Medulla oblongata (tissue), 1 donor: ENCODE measurements around the gene CFAP61.

Experiments
- DNase-seq: peaks from one replicate; pipeline ENCODE4 v3.0.0-alpha.2; 2015; ENCODE audit errors: extremely low spot score

Gene CFAP61

GRCh38 chr20:20031790-20032189 lies 20.5 kb upstream of the CFAP61 start:
- DNase-seq: no peak

- DNase-seq: no peak
Measured at GRCh38 chr20:20034486-20034885, 17.8 kb upstream of the CFAP61 start.

- no peak for DNase-seq
Measured at GRCh38 chr20:20036756-20037155, 15.6 kb upstream of the CFAP61 start.

- no peak for DNase-seq
Measured at GRCh38 chr20:20037960-20038359, 14.4 kb upstream of the CFAP61 start.

- no peak for DNase-seq
Measured at GRCh38 chr20:20038586-20038985, 13.7 kb upstream of the CFAP61 start.

- no peak for DNase-seq
Measured at GRCh38 chr20:20039752-20040387, 12.5 kb upstream of the CFAP61 start.

GRCh38 chr20:20051767-20052073 lies 612 bp upstream of the CFAP61 start:
- no peak for DNase-seq

- DNase-seq: no peak
Measured at GRCh38 chr20:20060234-20060998, 8.1 kb downstream of the CFAP61 start.

- DNase-seq: no peak
Measured at GRCh38 chr20:20063941-20064702, 11.8 kb downstream of the CFAP61 start.

DNA sequence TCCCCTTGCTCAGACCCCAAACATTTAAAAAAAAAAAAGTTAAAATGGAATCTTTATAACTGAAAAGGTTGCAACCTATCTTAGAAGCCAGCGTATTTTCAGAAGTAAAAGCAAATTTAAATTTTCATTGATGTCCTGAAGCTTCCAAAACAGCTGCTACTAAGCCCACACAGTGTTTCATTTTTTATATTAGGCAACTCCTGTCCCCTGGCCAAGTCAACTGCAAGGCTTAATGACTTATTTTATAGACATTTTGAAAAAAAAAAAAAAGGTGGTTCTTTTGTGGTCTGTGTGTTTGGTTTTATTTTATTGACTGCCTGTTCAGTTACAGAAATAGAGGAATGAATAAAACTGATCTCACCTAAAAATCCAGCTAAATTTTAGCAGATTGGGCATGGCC lies 13.0 kb downstream of the CFAP61 start:
- DNase-seq: no peak

GRCh38 chr20:20070871-20071726 lies 18.8 kb downstream of the CFAP61 start:
- no peak for DNase-seq

DNA sequence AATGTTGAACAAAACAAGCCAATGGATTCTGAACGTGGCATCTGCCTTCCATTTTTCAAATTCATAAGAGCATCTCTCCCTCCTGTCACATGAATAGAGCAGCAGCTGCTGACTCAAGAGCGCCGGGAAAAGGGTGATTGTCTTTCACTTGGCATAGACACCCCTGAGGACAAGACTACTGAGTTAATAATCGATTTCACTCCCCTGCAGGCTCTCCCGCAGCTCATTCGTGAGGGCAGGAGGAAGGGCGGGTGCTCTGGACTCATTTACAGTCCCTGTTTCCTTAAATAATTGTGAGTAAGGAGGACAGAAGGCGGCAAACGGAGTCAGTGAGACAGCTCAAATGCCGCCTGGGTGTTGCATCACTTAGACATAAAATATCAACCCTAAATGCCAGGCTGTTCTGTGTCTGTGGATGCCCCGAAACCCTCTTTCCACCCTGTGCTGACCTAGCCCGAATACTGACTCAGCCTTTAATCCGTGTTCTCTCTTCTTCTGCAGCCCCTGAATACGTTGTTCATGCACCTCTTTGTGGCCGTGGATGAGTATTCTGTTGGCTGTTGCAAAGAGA lies 21.6 kb downstream of the CFAP61 start:
- DNase-seq: peak; percentile 21

DNA sequence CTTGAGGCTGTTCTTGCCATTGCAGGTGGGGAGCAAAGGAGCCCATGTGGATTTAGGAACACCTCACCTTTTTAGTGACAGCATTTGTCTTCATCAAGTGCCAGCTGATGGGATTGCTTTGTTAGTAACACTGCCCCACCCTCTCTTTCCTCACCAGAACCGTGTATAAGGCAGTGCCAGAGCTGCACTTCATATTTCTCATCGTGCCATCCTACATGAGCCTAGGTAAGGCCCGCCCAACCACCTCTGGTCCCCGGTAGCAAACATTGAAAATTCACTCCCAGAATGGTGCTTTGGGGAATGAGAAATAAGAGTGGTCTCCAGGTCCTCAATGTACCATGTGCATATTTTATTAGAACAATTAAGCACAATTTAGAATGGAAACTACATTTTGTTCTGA lies 22.7 kb downstream of the CFAP61 start:
- no peak for DNase-seq

- peak; percentile 88 for DNase-seq
Measured at GRCh38 chr20:20076297-20077065, 24.1 kb downstream of the CFAP61 start.

DNA sequence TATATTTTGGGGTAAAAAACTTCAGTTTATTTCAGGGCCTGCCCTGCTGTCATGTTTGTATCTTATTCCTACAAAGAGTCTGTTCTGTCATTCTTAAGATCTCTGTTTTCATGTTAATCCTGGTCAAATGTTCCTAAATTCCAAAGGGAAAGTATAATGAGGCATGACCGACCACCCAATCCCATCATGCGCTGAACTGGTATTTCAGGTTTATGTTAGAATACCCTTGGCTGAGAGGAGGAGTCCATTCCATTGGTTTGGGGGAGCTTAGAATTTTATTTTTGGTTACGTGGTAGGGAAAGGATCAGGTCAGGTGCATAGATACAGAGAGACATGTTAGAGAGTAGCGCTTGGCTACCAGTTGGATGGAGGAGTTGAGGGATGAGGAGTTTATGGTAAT lies 25.7 kb downstream of the CFAP61 start:
- DNase-seq: no peak

DNA sequence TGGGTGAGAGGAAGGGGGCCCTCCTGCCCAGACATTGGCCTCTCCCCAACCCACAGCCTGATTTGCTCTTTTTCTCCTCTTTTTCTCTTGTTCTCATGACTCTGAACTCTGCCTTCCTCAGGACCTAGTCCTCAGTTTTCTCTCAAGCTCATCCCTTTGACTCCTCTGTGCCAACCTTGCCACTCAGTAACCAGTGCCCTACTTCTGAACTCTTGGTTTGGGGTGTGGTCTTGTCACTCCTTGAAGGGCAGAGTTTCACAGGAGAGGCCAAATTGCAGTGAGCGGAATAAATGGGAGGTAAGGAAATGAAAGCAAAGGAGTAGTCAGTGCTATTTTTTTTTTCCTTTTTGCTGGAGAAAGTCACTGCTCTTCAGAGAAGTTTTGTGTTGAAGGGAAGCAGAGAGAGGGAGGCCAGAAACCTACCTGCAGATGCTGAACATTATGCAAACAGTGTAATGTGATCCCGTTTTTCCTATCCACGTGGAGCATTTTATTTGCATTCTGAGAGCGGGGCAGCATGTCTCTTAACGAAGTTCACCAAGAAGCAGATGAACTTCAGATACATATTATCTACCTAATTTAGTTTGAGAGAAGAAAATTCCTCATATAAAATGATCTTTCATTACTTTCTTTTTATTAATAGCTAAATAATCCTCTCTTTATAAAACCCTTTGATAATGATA lies 26.9 kb downstream of the CFAP61 start:
- no peak for DNase-seq

DNA sequence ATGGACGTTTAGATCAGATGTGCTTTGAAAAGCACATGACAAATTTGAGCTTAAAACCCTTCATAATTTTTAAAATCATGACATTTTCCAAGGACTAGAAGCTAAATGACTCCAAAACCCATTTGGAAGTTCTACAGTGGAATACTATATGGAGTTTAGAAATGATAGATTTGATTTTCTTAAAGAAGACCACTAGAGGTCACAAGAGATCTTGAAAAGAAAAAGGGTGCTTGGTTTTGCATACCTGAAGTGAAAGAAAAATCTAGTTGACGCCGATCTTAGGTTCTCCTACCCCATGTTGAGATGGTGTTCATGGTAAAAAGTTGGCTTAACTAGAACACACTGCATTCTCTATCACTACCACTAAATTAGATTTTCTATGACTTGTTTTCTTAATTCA lies 31.5 kb downstream of the CFAP61 start:
- peak; percentile 59 for DNase-seq

- DNase-seq: no peak
Measured at GRCh38 chr20:20084296-20084752, 32.0 kb downstream of the CFAP61 start.

GRCh38 chr20:20085071-20085470 lies 32.7 kb downstream of the CFAP61 start:
- DNase-seq: peak; percentile 56

- DNase-seq: peak; percentile 20
Measured at GRCh38 chr20:20085812-20086211, 33.5 kb downstream of the CFAP61 start.
